Spleen (tissue), 7 donors: Measurements from ENCODE around the gene RABGGTB.
"Not testable (repeated sequence)": the region's sequence is repeated elsewhere in the genome, so short reads cannot be mapped to it uniquely, and the experiment has no call there.

Source experiments
- POLR2A ChIP-seq, 3 donors: fragments of 450-650 bp; IDR thresholded peaks; one replicate each; pipeline ENCODE4 v1.5.1; 2017; ENCODE audit warnings: antibody characterized with exemption in 3 of 3, mild to moderate bottlenecking in 1 of 3
- POLR2AphosphoS5 ChIP-seq, 3 donors: sonication (generic); formaldehyde crosslinking; IDR thresholded peaks; one replicate each; pipeline ENCODE4 v1.5.1; 2017; ENCODE audit warnings: antibody characterized with exemption in 3 of 3
- TF ChIP-seq, protein P1 (sequence below), 11 experiments: fragments of 200-600 bp in 7 of 11; fragments of 450-650 bp in 4 of 11; sonication (generic) in 4 of 11; IDR thresholded peaks in 8 of 11; conservative IDR thresholded peaks in 3 of 11; 1 replicate in 7 of 11; 2 replicates in 4 of 11; pipeline versions ENCODE4 v1.4.0 to v1.8.0; 2016 to 2021; ENCODE audit warnings: antibody characterized with exemption in 11 of 11, inconsistent platforms in 4 of 11, mild to moderate bottlenecking in 1 of 11
- donor health status: DM: no; HTN: no; CAD: no; lungs with moderate emphysema.
- donor health status: DM: no; HTN: no; CAD: no.
- donor health status: DM: no; HTN: no; CAD: no.

DNA sequence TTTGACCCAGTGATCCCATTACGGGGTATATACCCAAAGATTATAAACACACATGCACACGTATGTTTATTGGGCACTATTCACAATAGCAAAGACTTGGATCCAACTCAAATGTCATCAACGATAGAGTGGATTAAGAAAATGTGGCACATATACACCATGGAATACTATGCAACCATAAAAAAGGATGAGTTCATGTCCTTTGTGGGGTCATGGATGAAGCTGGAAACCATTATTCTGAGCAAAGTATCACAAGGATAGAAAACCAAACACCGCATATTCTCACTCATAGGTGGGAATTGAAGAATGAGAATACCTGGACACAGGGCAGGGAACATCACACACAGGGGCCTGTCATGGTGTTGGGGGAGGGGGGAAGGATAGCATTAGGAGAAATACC lies 2.1 kb upstream of the RABGGTB start:
- TF ChIP-seq POLR2A, POLR2AphosphoS5 (IDR thresholded peaks at IDR 0.05): not testable (repeated sequence)
- TF ChIP-seq, protein P1, sequence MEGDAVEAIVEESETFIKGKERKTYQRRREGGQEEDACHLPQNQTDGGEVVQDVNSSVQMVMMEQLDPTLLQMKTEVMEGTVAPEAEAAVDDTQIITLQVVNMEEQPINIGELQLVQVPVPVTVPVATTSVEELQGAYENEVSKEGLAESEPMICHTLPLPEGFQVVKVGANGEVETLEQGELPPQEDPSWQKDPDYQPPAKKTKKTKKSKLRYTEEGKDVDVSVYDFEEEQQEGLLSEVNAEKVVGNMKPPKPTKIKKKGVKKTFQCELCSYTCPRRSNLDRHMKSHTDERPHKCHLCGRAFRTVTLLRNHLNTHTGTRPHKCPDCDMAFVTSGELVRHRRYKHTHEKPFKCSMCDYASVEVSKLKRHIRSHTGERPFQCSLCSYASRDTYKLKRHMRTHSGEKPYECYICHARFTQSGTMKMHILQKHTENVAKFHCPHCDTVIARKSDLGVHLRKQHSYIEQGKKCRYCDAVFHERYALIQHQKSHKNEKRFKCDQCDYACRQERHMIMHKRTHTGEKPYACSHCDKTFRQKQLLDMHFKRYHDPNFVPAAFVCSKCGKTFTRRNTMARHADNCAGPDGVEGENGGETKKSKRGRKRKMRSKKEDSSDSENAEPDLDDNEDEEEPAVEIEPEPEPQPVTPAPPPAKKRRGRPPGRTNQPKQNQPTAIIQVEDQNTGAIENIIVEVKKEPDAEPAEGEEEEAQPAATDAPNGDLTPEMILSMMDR (IDR thresholded peaks at IDR 0.05 in 8 of 11, conservative IDR thresholded peaks at IDR 0.05 in 3 of 11), result not testable (repeated sequence)
